ENCODE data around the gene PCDH11X.
"Not testable (repeated sequence)": the region's sequence is repeated elsewhere in the genome, so short reads cannot be mapped to it uniquely, and the experiment has no call there.

GRCh38 chrX:91780008-91780407 lies 833 bp downstream of the PCDH11X start:
- not testable (repeated sequence) for TF ChIP-seq POLR2A (IDR thresholded peaks at IDR 0.05); CTCF (IDR thresholded peaks at IDR 0.05); POLR2AphosphoS5 (IDR thresholded peaks at IDR 0.05); EP300 (IDR thresholded peaks at IDR 0.05; ENCODE audit: low read depth)
